Stimulated activated CD4-positive, alpha-beta T cell treated with anti-CD3 and anti-CD28 coated beads, Interleukin-4, amount 100 ng/mL, for 4 hours (primary cell): ENCODE data around the gene NFIL3.

Experiments used
- DNase-seq, 2 experiments: peaks; one replicate each; pipeline ENCODE4 v3.0.0-alpha.2; 2020

Gene NFIL3

DNA sequence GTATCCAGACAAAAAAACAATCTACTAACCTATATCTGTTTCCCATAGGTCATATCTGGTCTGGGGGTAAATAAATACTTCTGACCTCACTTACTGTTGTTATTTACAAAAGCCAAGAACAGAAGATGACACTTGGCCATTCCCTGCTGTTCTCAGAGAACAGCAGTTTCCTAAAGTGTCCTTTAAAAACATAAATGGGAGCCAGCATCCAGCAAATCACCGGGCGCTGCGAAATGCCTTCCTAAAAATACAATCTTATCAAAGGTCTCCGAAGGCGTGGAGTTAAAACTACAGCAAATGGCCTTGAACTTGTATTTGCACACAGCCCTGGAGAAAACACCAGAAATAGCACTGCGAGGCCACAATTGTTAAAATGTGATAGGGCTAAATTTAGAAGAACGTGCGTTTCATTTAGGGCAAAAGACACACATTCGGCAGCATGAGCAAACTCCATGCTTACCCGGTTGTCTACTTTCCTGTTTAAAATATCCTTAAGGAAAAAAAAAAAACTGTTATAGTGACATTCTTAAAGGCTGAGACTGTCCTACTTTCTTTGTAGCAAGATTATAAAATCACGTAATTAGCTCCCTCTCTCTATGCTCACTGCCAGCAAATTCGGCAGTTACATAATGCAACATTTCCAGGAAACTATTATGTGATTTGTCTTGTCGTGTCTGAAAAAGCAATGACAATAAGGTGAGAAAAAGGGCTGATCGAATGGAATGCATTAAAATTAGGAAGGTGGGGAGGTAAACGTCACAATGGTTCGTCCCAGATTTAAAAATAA lies 1.5 kb downstream of the NFIL3 start:
- DNase-seq, result no peak

DNA sequence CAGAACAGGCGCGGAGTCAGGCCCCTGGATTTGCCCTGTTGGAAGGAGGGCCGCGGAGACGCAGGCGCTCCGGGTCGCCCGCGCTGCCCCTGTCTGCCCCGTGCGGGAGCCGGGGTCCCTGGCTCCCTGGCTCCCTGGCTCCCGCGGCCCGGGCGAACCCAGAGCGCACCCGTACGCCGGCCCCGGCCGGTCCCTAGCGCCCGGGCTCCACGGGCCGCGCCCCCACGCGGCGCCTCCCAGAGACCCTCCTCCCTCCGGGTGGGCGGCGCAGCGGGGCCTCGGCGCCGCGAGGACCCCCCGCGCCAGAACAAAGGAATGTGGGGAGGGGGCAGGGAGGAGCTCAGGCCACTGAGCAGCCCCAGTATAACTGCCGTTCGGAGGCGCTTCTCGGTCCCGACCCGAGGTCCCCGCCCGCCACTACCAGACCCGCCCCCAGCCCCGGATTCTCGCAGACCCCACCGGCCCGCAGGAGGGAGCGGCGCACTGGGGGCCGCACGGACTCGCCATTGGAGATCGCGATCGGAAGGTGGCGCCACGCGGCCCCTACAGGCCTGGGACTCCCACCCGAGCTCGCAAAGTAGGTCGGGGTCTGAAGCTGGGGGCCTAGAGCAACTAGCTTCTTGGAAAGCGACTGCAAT lies 2.4 kb downstream of the NFIL3 start:
- no peak for DNase-seq

DNA sequence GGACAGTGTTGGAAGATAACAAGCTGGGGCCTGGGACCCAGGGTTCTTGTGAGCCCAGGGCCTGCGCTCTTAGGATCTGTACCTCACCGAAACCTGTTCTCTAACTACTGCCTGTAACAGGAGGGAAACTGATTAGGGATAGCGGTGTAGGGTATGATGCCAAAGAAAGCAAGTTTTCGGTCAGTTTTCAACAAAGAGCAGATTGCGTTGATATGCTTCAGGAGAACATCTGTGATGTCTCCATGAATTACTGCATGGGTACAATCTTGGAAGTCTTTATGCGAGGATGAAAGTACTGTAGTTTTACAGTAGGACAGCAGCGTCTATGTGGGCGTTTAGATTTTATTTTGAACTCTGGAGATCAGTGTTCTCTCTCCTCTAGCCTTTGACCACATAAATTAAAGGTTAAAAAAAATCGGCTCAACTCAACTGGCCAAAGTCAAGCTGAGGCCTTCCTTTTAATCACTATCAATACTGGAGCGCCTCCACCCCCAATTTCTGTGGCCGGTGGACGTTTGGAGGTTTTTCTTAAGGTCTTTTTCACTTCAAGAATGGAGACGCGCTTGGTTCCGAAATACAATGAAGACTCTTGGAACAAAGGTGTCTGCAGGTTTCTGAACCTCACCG lies 3.0 kb downstream of the NFIL3 start:
- DNase-seq, result no peak

DNA sequence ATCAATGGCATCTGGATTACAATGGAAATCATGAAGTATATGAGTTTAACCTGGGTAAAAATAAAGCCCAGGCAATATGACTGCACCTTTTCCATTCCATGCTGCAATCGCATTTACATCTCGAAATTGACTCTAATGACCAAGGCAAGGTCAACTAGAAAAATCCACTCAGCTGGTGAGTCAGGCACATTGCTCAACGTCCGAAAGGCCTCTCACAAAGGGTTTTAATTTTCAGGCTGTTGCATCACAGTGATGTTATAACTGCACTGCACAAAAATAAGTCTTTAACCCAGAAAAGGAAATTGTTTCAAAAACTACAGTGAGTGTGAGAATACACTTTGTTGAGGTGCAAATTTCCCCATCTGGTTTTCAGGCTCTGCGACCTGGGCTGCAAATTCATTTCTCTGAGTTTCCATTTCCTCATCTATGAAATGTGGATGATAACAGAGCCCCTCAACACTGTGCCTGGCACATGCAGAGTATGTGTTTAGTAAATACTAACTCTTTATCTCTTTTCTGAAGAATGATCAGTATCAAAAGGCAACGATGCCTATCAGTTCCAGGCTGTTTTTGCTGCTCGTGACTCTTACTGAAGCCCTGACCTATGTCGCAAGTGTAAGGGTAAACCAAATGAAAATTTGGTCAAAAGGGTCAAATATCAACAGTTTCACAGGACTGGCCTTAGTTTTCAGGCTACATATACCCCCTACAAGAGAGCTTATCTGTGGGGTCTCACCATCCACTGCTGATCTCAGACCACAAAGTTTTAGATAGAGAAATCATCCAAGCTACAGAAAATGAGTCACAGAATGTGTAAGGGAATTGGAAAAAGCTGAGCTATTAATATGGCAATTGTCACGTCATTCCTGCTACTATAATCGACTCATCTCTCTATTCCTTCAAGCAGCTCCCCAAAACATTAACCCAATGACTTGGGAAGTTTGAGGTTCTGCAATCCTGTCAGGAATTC lies 4.1 kb downstream of the NFIL3 start:
- DNase-seq, result no peak

DNA sequence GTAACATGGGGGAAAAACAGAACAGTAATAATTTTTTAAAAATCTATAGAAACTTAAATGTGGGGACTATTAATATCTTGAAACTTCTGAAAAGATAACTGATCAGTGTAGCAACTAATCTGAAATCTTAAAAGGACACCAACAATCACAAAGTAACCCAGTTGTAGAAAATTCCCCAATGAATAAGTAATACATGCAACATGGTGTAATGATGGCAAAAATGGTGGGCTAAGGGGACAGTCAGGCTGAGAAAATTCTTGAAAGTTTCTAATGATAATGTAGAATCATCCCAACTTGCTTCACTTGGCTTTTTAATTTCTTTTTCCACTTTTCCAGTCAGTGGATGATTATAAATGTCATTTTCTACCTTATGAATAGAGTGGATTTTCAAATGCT lies 5.4 kb downstream of the NFIL3 start:
- no peak for DNase-seq

DNA sequence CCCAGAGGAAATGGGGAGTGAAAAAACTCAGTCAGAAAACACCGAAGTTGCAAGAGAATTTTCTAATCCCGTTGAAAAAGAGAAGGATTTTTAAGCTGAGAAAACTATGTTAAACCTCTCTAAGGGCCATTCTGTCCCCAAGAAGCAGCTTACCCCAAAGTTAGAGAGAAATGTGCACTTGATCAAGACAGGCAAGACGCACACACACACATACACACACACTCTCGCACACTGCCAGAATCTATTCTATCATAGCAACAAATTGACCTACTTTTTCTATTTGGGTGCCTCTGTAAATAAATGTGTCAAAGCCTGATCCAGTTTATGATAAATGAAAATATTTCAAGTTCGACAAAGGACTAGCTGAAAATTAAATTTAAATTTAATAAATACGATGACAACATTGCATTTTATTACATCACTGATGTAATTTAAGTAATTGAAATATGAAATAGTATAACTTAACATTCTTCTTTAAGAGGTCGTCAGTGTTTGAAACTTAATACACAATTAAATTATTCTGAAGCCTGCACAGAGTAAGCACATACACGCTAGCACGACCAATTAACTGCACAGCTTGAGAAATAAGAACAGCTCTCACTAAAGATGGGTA lies 5.9 kb downstream of the NFIL3 start:
- no peak for DNase-seq

DNA sequence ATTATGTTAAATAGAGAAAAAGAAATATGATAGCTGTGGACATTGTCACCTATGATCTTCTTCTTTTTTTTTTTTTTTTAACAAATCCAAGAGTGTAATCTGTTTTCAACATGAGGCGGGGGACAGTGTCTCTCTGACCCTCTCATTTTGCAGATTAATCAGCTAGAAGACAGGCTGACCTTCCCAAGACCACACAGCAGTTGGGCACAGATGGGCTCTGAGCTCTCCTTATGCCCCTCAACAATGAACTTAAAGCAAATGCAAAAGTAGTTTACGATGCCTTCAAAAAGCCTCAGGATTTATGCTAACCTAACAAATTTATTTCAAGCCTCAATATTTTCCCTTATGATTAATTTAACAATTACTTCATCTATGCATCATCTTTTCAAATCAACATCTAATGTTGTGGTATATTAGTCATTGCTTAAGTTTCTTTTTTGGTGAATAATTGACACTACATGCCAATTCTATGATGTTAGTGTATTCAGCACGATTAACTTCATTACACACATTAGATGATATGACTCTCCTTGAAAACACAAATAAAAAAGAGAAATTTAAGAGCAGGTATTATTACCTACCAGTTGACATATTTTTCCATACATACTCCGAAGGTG lies 7.4 kb downstream of the NFIL3 start:
- DNase-seq, result no peak

DNA sequence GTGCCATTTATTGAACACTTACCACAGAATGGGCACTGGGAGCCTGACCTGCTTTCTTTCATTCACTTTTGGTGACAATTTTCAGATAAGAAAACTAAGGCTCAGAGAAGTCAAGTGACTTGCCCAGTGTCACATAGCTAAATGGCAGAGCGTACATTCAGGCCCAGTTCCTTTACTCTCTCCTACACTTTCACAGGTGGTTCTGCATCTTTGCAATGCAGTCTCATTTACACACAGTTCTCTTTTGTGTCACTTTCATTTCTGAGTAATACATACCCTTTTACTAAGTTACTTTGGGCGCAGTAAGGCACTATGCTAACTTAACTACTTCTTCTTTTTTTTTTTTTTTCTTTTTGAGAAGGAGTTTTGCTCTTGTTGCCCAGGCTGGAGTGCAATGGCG lies 8.3 kb downstream of the NFIL3 start:
- no peak for DNase-seq

DNA sequence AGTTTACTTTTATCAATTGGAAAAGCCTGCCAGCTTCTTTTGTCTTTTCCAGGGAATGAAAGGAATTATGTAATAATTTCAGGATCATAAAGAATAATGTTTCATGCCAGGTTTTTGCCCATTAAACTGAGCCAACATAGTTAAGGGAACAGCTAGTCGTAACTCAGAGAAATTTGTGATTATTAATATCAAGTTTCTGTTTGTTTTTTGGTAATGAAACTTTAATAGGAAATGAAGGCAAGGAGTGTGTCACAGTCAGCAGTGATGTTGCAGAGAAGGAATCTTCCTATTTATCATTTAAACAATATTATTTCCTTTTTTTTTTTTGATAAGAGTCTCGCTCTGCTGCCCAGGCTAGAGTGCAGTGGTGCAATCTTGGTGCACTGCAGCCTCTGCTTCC lies 10.7 kb downstream of the NFIL3 start:
- DNase-seq, result no peak

DNA sequence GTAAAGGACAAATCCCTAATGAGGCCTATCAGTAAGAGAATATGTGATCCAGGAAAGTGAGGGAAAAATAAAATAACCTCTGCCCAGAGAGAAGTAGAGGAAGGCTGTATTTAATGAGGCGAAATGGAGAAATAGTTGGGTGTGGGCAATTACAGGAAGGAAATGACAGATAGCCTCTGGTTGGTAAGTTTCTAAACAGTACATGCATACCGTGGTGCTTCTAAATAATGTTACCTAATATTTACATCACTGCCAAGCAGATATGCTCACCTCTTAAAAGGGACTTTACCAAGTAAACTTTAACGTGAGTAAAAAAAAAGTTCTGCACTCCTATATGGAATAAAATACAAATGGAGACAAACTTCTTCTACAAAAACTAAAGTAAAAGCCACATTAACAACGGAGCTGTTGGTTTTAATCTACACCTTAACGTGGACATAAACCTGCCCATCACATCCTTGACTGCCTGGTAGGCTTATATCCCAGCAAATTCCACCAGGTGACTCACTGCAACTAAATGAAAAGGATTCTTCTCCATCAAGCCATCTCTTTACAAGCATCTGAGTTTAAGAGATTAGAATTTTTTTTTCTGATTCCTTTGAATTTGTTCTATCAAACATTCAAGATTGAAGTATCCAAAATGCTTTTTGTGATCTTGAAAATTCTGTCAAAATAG lies 12.4 kb downstream of the NFIL3 start:
- no peak for DNase-seq

DNA sequence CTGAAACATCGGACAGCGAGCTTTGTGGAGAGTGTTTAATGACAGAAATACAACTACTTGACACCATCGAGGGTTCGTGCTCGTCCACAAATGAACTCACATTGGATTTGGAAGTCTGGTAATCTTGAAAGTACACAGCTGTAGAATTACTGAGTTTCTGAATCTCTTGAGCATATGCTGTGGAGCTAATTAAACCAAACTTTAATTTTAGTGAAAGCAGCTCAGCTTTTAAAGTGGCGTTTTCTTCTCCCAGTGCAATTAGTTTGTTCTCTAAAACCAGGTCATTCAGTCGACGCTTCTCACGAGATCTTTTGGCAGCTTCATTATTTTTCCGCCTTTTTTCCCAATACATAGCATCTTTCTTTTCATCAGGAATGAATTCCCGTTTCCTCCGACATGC lies 13.5 kb downstream of the NFIL3 start:
- no peak for DNase-seq

DNA sequence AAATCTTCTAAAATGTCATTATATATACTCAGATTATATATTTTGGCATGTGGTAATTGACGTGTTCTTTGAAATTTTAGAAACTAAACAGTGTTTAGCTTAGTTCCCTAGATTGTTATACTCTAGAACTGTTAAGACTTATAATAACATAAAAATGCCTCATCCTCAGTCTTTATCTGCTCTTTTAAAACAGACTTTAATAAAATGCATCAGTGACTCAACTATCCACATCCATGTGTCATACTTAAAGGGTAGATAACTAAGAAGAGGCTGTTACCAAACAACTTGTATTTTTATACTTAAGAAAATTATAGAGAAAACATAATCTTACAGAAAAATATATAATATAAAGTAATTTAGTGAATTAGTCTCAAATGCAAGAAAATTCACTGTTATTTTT lies 15.2 kb downstream of the NFIL3 start:
- no peak for DNase-seq

DNA sequence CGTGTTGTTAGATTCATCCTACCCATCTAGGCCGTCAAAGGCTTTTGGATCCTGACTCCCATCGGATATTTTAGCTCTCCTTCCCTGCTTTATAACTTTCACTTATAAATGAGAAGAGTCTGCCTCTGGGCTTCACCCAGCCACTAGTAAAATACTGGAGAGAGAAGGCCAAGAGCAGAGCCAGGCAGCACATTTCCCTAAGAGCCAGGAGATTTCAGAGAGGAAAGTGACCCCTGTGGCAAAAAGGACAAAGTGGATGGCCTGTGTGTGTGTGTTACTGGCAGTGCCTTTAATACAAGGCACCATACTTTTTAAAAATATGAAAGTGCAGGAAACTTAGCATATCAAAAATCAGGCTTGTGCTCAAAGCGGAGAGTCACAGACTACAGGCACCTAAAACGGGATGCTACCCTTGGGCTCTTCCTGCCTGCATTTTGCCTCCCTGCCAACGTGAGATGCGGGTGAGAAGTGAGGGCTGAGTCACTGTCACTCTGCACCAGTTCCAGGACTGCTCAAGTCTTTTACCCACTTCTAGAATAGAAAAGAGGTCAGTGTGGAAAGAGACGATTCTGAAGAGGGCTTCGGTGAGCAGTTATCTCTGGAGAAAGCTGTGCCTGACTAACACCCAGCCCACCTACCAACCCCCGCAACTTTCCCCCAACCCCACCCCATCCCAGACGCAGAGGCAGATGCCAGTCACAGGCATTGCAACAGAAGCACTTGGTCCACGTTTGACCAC lies 15.9 kb downstream of the NFIL3 start:
- DNase-seq, result no peak

DNA sequence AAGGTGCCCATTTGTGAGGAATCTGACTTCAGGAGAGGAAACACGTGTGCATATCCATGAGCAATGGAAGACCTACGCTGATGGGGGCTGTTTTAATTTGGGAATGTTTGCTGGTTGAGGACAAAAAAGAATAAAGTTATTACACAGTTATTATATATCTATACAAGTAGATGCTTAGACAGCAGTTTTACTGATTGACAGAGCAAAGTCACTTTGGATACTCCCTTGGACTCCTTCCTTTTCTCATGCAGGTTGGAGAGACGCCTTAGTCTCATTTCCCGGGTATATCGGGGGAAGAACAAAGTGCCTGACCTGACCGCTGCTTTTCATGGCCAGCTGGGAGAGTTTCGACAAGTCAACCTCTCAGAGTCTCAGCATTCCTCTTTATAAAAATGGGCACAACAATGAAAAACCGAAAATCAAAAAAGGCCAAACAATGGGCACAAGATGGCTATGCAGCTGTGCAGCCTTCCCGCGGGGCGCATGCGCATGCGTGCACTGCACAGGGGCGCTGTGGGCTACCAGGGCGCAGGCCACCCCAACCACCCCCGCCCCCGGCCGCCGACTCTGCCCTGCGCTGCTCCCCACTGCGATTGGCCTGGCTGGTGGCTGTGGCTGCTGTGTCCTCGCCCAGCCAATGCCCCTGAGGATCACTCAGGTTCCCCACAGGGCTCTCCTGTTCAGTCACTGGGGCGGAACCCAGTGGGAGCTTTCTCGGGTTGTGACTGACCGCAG lies 18.1 kb downstream of the NFIL3 start:
- DNase-seq, result no peak

DNA sequence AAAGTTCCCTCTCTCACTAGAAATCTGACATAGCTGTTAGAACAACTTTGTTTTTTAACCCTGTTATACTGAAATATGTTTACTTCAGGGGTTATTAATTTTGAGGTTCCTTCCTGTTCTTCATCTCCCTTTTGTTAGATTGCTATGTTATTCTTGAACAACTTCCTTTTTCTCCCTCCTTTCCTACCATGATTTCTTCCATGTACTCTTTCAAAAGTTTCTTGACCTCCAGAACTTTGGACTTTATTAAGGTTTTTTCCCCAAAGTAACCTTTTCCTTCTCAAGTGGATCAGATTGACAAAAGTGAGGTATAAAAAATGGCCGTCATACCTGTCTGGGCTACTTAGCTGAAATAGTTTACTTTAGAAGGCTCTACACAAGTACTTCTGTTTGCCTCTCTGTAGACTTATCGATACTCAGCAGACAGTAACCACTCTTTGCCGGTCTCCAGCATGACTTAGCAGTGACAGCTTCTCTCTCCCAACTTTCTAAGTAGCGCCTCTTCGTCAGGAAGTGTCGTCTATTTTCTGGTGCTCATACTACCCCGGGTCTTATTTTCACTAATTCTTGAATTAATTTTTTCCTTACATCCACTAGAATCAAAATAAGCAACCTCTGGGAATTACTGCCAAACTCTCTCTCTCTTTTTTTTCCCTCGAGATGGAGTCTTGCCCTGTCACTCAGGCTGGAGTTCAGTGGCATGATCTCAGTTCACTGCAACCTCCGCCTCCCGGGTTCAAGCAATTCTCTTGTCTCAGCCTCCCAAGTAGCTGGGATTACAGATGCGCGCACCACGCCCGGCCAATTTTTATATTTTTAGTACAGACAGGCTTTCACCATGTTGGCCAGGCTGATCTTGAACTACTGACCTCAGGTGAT lies 19.7 kb downstream of the NFIL3 start:
- DNase-seq, result no peak

DNA sequence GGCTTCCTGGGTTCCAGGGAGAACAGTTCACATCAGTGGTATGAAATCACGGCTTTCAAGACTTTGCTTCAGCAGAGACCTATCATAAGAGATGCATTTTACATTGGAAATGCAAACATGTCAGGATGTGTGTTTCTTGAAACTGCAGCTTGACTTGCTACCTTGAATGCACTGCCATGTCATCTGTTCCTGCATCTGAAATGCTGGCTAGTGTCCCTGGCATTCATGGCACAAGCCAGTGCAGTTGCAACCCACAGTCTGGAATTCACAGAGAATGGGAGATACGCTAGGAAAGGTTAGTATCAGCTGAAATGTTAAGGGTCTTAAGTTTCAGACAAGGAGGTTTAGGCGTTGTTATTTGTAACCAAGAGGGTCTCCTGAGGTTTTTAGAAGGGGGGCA lies 24.7 kb downstream of the NFIL3 start:
- DNase-seq, result no peak

DNA sequence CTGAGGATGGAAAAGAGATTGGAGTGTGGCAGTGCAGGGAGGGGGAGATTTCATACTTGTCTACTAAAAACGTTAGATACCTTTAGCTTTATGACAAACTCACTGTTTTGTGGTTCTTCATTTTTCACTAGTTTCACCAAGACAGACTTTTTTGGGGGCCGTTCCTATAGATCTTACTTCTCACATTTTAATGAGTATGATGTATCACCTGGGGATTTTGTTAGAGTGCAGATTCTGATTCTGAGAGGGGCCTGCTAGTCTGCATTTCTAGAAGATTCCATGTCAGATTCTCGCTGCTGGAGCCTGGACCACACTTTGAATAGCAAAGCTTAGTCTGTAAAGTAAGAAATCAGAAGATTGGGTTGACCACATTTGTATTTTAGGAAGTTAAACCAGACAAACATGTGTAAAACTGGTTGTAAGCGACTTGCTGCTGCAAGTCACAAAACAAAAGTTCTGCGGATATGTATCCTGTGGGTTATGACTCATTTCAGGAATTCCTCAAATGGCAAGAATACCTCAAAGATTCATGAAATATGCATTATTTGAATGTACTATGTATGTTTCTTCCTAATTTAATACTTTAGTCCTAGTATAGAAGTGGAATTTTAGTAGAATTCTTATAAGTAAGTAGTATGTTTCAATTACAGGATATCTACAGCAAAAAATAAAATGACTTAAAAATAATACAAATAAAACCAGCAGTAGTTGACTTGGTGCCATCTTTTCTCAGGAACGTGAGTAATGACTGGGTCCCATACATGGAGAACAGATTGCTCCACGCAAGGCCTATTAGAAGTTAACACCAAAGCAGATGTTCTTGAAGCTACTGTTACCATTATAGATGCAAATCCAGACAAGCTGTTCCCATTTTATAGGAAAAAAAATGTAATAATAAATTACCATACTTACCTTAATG lies 27.8 kb downstream of the NFIL3 start:
- no peak for DNase-seq

DNA sequence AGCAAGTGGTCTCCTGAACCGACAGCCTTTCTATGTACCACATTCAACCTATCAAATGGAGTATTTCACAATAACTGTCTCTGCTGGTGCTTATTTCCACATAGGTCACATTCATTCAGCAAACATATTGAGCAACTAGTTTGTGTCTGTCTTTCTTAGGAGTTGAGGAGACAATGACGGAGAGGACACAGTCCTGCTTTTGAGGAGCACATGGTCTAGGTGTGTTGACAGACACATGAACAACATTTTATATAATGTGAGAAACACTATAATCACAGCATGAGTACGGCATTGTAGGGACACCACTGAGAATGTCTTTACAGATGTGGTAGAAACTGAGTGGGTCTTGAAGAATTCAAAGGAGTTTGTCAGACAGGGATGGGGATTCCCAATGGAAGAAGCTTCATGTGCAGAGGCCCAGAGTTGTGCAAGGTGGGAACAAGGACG lies 28.5 kb downstream of the NFIL3 start:
- no peak for DNase-seq
